ENCODE results near the gene ERO1B.

Gene ERO1B

DNA sequence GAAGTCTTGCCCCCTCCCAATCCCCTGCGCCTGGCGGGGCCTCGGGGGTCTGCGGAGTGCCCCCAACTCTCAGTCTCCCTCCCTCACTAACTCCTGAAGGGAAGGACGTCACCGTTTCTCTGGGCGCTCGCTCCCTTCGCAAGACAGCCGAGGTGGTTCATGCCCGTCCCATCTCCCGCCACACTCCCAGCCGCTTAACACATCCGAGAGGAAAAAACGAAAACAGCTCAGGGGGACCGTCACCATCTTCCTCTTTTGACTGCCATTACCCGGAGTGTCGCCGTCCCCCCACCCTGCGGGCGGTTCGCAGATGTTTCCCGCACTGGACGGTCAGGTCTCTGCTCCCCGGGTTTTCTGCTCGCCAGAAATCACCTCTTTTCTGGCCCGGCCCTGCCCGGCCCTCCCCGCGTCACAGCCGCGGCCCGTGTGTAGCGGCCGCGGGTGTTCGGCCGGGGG lies 532 bp downstream of the ERO1B start:
- H3K9me3 ChIP-seq (ENCODE audit: insufficient read depth, low read depth, low read length) = no peaks in the 10 kb centered on the region
- peaks cover 51% of the 10 kb centered on the region for H3K4me1 ChIP-seq (ENCODE audit: insufficient read depth, low read length, poor library complexity, severe bottlenecking)
- peaks cover 39% of the 10 kb centered on the region for H3K79me2 ChIP-seq (ENCODE audit: insufficient read depth, low read length)
- H3K4me3 ChIP-seq (ENCODE audit: low read length, poor library complexity, severe bottlenecking) = peak overlapping the region; percentile 95
- H3K27me3 ChIP-seq (ENCODE audit: insufficient read depth, low read length, poor library complexity, severe bottlenecking) = no peaks in the 10 kb centered on the region
- peak overlapping the region; percentile 95 for H3K4me2 ChIP-seq (ENCODE audit: low read depth, low read length, poor library complexity, severe bottlenecking)
- H2AFZ ChIP-seq (ENCODE audit: low read length) = peak overlapping the region; percentile 80
- H4K20me1 ChIP-seq (ENCODE audit: insufficient read depth, low read length, poor library complexity, severe bottlenecking) = peaks cover 21% of the 10 kb centered on the region
- H3K36me3 ChIP-seq (ENCODE audit: insufficient read depth, low read length) = no peaks in the 10 kb centered on the region
- peak overlapping the region; percentile 79 for H3K9ac ChIP-seq (ENCODE audit: low read depth, low read length, poor library complexity, severe bottlenecking)
- TF ChIP-seq EZH2phosphoT487 (IDR thresholded peaks at IDR 0.05; ENCODE audit: borderline replicate concordance) = no peak
- TF ChIP-seq, protein P1, sequence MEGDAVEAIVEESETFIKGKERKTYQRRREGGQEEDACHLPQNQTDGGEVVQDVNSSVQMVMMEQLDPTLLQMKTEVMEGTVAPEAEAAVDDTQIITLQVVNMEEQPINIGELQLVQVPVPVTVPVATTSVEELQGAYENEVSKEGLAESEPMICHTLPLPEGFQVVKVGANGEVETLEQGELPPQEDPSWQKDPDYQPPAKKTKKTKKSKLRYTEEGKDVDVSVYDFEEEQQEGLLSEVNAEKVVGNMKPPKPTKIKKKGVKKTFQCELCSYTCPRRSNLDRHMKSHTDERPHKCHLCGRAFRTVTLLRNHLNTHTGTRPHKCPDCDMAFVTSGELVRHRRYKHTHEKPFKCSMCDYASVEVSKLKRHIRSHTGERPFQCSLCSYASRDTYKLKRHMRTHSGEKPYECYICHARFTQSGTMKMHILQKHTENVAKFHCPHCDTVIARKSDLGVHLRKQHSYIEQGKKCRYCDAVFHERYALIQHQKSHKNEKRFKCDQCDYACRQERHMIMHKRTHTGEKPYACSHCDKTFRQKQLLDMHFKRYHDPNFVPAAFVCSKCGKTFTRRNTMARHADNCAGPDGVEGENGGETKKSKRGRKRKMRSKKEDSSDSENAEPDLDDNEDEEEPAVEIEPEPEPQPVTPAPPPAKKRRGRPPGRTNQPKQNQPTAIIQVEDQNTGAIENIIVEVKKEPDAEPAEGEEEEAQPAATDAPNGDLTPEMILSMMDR (conservative IDR thresholded peaks at IDR 0.05; ENCODE audit: low read length) = no peak
- H3K9me2 ChIP-seq (replicated peaks; ENCODE audit: low read depth, low read length) = no peaks in the 10 kb centered on the region
- H3F3A ChIP-seq (ENCODE audit: low read depth) = peaks cover 3% of the 10 kb centered on the region

DNA sequence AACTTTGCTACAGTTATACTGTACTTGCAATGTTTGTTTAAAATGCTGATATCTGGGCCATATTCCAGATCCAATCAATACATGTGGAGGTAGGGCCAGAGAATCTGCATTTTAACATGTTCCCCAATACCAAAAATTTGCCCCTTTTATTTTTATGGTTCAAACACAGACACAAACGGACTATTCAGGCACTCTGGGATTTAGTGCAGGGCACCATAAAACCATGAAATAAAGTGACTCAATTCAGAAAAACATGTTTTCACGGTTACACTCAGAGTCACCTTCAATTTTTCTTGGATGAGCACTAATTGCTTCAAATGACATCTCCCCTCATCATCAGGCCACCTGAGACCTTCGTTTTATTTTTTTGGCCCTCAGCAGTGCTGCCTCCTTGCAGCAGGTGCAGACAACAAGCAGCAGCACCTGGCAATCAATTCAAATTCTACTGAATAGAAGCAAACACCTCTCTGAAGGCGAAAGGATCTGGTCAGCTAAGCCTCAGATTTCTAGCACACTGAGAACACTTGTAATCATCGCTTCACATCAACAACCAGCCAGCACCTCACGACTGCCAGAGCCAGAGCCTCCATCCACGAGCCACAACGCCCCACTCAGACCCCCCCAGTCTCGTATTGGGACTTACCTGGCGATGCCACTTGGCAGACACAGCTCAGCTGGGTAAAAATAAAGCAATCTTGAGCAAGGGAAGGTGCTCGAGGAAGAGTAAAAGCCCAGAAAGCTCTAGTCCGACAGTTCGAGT lies 1.1 kb downstream of the ERO1B start:
- Histone ChIP-seq H3K4me2 (ENCODE audit: low read depth, low read length, poor library complexity, severe bottlenecking) (peak overlapping the region; percentile 95), H3K36me3 (ENCODE audit: insufficient read depth, low read length) (no peaks in the 10 kb centered on the region), H4K20me1 (ENCODE audit: insufficient read depth, low read length, poor library complexity, severe bottlenecking) (peaks cover 21% of the 10 kb centered on the region), H2AFZ (ENCODE audit: low read length) (peak overlapping the region; percentile 80; the same call in 1 of the 2 replicates), H3K9ac (ENCODE audit: low read depth, low read length, poor library complexity, severe bottlenecking) (peak overlapping the region; percentile 79), H3K4me3 (ENCODE audit: low read length, poor library complexity, severe bottlenecking) (peak overlapping the region; percentile 95), H3K79me2 (ENCODE audit: insufficient read depth, low read length) (peaks cover 45% of the 10 kb centered on the region), H3K9me2 (replicated peaks; ENCODE audit: low read depth, low read length) (no peaks in the 10 kb centered on the region), H3K9me3 (ENCODE audit: insufficient read depth, low read depth, low read length) (no peaks in the 10 kb centered on the region), H3F3A (ENCODE audit: low read depth) (peaks cover 3% of the 10 kb centered on the region), H3K27me3 (ENCODE audit: insufficient read depth, low read length, poor library complexity, severe bottlenecking) (no peaks in the 10 kb centered on the region), H3K4me1 (ENCODE audit: insufficient read depth, low read length, poor library complexity, severe bottlenecking) (peaks cover 57% of the 10 kb centered on the region)
- TF ChIP-seq, protein P1 (conservative IDR thresholded peaks at IDR 0.05; ENCODE audit: low read length) = no peak
- TF ChIP-seq EZH2phosphoT487 (IDR thresholded peaks at IDR 0.05; ENCODE audit: borderline replicate concordance) = no peak

DNA sequence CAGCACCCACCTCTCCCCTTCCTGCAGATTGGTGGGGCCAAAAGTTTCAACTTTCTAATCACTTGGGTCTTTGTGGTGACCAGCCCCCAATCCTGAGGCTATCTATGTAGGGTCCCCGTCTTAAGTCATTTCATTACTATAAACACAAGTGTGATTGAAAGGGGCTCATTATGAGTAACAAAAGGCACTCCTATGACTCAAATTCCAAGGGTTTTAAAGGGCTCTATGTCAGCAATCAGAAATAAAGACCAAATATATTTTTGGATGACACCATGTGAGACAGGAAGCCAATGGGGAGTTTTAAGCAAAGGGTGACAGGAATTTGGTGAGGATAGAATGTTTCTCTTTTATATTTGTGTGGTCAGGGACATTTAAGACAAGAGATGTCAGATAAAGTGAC lies 6.2 kb downstream of the ERO1B start:
- Histone ChIP-seq H3K4me2 (ENCODE audit: low read depth, low read length, poor library complexity, severe bottlenecking) (peak overlapping the region; percentile 3), H2AFZ (ENCODE audit: low read length) (no peak overlapping the region), H4K20me1 (ENCODE audit: insufficient read depth, low read length, poor library complexity, severe bottlenecking) (peaks cover 16% of the 10 kb centered on the region), H3K4me1 (ENCODE audit: insufficient read depth, low read length, poor library complexity, severe bottlenecking) (peaks cover 32% of the 10 kb centered on the region), H3K4me3 (ENCODE audit: low read length, poor library complexity, severe bottlenecking) (no peak overlapping the region), H3K79me2 (ENCODE audit: insufficient read depth, low read length) (peaks cover 55% of the 10 kb centered on the region), H3K9me2 (replicated peaks; ENCODE audit: low read depth, low read length) (no peaks in the 10 kb centered on the region), H3K9ac (ENCODE audit: low read depth, low read length, poor library complexity, severe bottlenecking) (no peak overlapping the region), H3K9me3 (ENCODE audit: insufficient read depth, low read depth, low read length) (no peaks in the 10 kb centered on the region), H3F3A (ENCODE audit: low read depth) (no peaks in the 10 kb centered on the region), H3K36me3 (ENCODE audit: insufficient read depth, low read length) (no peaks in the 10 kb centered on the region), H3K27me3 (ENCODE audit: insufficient read depth, low read length, poor library complexity, severe bottlenecking) (no peaks in the 10 kb centered on the region)
- TF ChIP-seq EZH2phosphoT487 (IDR thresholded peaks at IDR 0.05; ENCODE audit: borderline replicate concordance) = no peak
- TF ChIP-seq, protein P1 (conservative IDR thresholded peaks at IDR 0.05; ENCODE audit: low read length) = no peak

Measured in Loucy (cell line).